ENCODE data around the gene SLC16A9.
A peak's percentile ranks its signal among the peaks of the same experiment; 100 is the strongest.
"Not testable (repeated sequence)": the region's sequence is repeated elsewhere in the genome, so short reads cannot be mapped to it uniquely, and the experiment has no call there.

SLC16A9 gene

GRCh38 chr10:59674215-59674836, 35.3 kb downstream of the SLC16A9 start:
- DNase-seq (ENCODE audit: low spot score): no peak

- no peak for DNase-seq (ENCODE audit: low spot score)
Observed at GRCh38 chr10:59672150-59672875, 37.3 kb downstream of the SLC16A9 start.

GRCh38 chr10:59670269-59670668, 39.4 kb downstream of the SLC16A9 start:
- no peak for DNase-seq (ENCODE audit: low spot score)

GRCh38 chr10:59668096-59668495, 41.6 kb downstream of the SLC16A9 start:
- no peak for DNase-seq (ENCODE audit: low spot score)

- no peak for DNase-seq (ENCODE audit: low spot score)
Observed at GRCh38 chr10:59666310-59666709, 43.3 kb downstream of the SLC16A9 start.

- DNase-seq (ENCODE audit: low spot score): not testable (repeated sequence)
Observed at GRCh38 chr10:59663213-59663612, 46.4 kb downstream of the SLC16A9 start.

GRCh38 chr10:59657724-59658123, 51.9 kb downstream of the SLC16A9 start:
- no peak for DNase-seq (ENCODE audit: low spot score)

- DNase-seq (ENCODE audit: low spot score): no peak
Observed at GRCh38 chr10:59655309-59655708, 54.3 kb downstream of the SLC16A9 start.

GRCh38 chr10:59654007-59654406, 55.6 kb downstream of the SLC16A9 start:
- no peak for DNase-seq (ENCODE audit: low spot score)

- DNase-seq (ENCODE audit: low spot score): no peak
Observed at GRCh38 chr10:59651902-59652301, 57.7 kb downstream of the SLC16A9 start.

- DNase-seq (ENCODE audit: low spot score): no peak
Observed at GRCh38 chr10:59649606-59650346, 59.9 kb downstream of the SLC16A9 start.

GRCh38 chr10:59648711-59649201, 60.9 kb downstream of the SLC16A9 start:
- DNase-seq (ENCODE audit: low spot score): peak; percentile 13

GRCh38 chr10:59644841-59645240, 64.8 kb downstream of the SLC16A9 start:
- DNase-seq (ENCODE audit: low spot score): no peak

GRCh38 chr10:59641688-59642087, 68.0 kb downstream of the SLC16A9 start:
- DNase-seq (ENCODE audit: low spot score): not testable (repeated sequence)

GRCh38 chr10:59635502-59636290, 74.0 kb downstream of the SLC16A9 start:
- no peak for DNase-seq (ENCODE audit: low spot score)

- DNase-seq (ENCODE audit: low spot score): no peak
Observed at GRCh38 chr10:59634102-59634501, 75.5 kb downstream of the SLC16A9 start.

- DNase-seq (ENCODE audit: low spot score): no peak
Observed at GRCh38 chr10:59633063-59633462, 76.6 kb downstream of the SLC16A9 start.

GRCh38 chr10:59631882-59632807, 77.5 kb downstream of the SLC16A9 start:
- no peak for DNase-seq (ENCODE audit: low spot score)

GRCh38 chr10:59631237-59631636, 78.4 kb downstream of the SLC16A9 start:
- no peak for DNase-seq (ENCODE audit: low spot score)

GRCh38 chr10:59628965-59629364, 80.7 kb downstream of the SLC16A9 start:
- DNase-seq (ENCODE audit: low spot score): no peak

- DNase-seq (ENCODE audit: low spot score): no peak
Observed at GRCh38 chr10:59628456-59628855, 81.2 kb downstream of the SLC16A9 start.

Measured in COLO829 (cell line).